NCI-H526 treated with DMSO at 0.1 percent for 48 hours (cell line): ENCODE data around the gene ADGRL3.
A peak's percentile ranks its signal among the peaks of the same experiment; 100 is the strongest.
"Not testable (repeated sequence)": the region's sequence is repeated elsewhere in the genome, so short reads cannot be mapped to it uniquely, and the experiment has no call there.

Source experiments
- DNase-seq: peaks from one replicate; lab custom pipeline; 2025; lab: John Stamatoyannopoulos, UW

ADGRL3 gene

DNA sequence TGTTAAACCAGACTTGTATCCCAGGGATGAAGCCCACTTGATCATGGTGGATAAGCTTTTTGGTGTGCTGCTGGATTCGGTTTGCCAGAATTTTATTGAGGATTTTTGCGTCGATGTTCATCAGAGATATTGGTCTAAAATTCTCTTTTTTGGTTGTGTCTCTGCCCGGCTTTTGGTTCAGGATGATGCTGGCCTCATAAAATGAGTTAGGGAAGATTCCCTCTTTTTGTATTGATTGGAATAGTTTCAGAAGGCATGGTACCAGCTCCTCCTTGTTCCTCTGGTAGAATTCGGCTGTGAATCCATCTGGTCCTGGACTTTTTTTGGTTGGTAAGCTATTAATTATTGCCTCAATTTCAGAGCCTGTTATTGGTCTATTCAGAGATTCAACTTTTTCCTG, 556.8 kb downstream of the ADGRL3 start:
- not testable (repeated sequence) for DNase-seq

- not testable (repeated sequence) for DNase-seq
Observed at GRCh38 chr4:61757983-61758382, 557.9 kb downstream of the ADGRL3 start.

DNA sequence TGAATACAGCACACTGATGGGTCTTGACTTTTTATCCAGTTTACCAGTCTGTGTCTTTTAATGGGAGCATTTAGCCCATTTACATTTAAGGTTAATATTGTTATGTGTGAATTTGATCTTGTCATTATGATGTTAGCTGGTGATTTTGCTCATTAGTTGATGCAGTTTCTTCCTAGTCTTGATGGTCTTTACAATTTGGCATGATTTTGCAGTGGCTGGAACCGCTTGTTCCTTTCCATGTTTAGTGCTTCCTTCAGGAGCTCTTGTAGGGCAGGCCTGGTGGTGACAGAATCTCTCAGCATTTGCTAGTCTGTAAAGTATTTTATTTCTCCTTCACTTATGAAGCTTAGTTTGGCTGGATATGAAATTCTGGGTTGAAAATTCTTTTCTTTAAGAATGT, 558.5 kb downstream of the ADGRL3 start:
- DNase-seq: not testable (repeated sequence)

GRCh38 chr4:61759245-61759644, 559.1 kb downstream of the ADGRL3 start:
- not testable (repeated sequence) for DNase-seq

DNA sequence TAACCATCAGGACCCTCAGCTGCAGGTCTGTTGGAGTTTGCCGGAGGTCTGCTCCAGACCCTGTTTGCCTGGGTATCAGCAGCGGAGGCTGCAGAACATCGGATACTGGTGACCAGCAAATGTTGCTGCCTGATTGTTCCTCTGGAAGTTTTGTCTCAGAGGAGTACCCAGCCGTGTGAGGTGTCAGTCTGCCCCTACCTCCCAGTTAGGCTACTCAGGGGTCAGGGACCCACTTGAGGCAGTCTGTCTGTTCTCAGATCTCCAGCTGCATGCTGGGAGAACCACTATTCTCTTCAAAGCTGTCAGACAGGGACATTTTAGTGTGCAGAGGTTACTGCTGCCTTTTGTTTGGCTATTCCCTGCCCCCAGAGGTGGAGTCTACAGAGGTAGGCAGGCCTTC, 559.8 kb downstream of the ADGRL3 start:
- not testable (repeated sequence) for DNase-seq

DNA sequence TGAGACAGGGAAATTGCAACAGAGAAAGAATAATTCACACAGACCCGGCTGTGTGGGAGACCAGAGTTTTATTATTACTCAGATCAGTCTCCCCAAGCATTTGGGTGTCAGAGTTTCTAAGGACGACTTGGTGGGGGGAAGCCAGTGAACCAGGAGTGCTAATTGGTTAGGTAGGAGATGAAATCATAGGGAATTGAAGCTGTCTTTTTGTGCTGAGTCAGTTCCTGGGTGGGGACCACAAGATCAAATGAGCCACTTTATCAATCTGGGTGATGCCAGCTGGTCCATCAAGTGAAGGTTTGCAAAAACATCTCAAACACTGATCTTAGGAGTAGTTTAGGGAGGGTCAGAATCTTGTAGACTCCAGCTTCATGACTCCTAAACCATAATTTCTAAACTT, 560.7 kb downstream of the ADGRL3 start:
- DNase-seq: no peak

GRCh38 chr4:61762722-61763627, 562.8 kb downstream of the ADGRL3 start:
- no peak for DNase-seq

GRCh38 chr4:61763682-61764081, 563.6 kb downstream of the ADGRL3 start:
- DNase-seq: no peak

DNA sequence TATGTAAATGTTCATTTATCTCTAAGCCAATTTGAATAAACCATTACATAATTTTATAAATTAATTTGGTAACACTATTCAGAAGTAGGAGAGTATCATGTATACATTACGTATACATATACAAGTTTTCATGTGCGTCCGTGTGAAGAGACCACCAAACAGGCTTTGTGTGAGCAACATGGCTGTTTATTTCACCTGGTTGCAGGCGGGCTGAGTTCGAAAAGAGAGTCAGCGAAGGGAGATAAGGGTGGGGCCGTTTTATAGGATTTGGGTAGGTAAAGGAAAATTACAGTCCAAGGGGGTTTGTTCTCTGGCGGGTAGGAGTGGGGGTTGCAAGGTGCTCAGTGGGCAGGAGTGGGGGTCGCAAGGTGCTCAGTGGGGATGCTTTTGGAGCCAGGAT, 564.0 kb downstream of the ADGRL3 start:
- DNase-seq: not testable (repeated sequence)

- DNase-seq: not testable (repeated sequence)
Observed at GRCh38 chr4:61769444-61770167, 569.5 kb downstream of the ADGRL3 start.

DNA sequence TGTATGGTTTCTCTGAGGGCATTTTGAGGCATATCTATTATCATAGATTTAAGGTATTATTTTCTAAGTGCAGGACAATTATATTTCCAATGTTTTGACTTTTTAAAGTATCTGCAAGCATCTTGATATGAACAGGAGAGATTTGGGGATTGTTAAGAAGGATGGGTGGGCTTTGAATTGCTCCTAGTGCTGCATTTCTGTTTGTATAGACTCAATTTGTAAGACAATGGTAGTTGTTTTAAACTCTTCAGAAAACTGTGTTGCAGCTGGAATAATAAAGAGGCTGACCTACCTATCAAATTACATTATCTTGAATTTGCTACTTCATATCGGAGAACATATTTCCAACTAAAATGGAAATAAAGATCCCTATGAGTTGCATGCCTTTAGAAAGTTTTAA, 570.3 kb downstream of the ADGRL3 start:
- DNase-seq: no peak

- DNase-seq: no peak
Observed at GRCh38 chr4:61771056-61771455, 570.9 kb downstream of the ADGRL3 start.

GRCh38 chr4:61772126-61772525, 572.0 kb downstream of the ADGRL3 start:
- no peak for DNase-seq

DNA sequence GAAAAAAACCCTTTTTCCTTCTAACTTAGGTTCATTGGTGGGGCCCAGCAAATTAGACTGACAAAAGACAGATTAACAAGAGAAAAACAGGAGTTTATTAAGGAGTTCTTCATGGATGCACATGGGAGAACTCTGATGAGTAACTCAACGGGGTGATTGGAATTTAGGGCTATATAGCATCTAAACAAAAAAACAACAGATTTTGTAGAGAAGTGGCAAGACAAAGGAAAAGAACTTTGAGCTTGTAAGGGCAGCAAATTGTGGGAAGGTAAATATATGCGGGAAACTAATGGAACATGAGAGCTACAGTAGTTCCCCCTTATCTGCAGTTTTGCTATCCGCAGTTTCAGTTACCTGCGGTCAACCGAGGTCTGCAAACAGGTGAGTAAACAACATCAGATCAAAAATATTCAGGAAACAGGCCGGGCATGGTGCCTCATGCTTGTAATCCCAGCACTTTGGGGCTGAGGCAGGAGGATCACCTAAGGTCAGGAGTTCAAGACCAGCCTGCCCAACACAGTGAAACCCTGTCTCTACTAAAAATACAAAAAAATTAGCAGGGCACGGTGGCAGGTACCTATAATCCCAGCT, 573.6 kb downstream of the ADGRL3 start:
- DNase-seq: no peak

GRCh38 chr4:61782133-61782532, 582.0 kb downstream of the ADGRL3 start:
- DNase-seq: peak; percentile 8

GRCh38 chr4:61783050-61783449, 582.9 kb downstream of the ADGRL3 start:
- no peak for DNase-seq

GRCh38 chr4:61785761-61786160, 585.6 kb downstream of the ADGRL3 start:
- DNase-seq: no peak

DNA sequence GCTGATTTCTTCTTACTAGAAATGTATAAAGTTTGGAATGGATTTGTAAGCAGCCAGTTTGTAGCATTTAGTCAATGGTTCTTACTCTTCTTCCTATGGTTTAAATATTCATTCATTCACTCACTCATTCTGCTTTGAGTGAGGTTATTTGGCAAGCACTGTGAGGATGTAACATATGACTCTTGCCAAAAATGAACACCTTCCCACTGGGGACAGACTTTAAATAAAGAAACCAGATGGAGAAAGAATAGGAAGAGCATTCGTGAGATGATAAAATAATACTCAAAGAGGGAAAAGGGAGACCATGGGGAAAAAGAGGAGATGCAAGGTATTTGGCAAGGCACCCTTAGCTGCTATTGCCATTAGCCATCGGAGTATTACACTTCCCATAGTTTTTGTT, 586.1 kb downstream of the ADGRL3 start:
- DNase-seq: no peak

GRCh38 chr4:61795998-61796397, 595.9 kb downstream of the ADGRL3 start:
- DNase-seq: peak; percentile 67

GRCh38 chr4:61799794-61800193, 599.7 kb downstream of the ADGRL3 start:
- no peak for DNase-seq

DNA sequence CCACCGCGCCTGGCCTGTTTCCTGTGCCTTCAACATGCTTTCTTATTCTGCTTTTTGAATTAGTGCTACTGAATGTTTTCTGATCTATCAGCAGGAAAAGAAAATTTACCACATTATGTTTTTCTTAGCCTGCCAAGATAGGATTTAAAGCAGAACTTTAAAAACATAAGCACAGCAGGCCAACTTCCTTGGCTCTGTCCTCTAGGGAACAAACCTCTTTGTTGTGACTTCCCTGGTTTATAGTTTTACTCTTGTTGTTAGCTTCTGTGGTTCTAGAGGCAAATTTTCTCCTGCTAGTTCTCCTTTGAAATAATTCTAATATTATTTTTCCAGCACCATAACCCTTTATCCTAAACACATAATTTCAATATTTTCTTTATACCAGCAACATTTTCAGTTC, 605.1 kb downstream of the ADGRL3 start:
- no peak for DNase-seq

DNA sequence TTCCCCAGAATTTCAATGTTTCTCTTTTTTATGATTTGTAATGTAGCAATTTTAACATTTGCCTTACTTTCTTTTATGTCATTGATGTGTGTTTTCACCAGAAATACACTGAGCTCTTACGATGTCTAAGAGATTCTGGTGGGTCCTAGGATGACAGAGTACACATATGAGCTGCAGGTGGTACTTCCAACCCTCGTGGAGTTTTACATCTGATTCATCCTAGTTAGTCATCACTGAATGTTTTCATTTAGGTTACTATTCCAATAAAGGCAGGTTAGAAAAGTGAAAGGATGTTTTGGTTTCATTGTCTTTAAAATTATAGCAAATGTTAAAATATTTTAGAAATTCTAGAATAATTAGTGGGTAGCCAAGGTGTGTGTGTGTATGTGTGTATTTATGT, 605.9 kb downstream of the ADGRL3 start:
- DNase-seq: no peak

DNA sequence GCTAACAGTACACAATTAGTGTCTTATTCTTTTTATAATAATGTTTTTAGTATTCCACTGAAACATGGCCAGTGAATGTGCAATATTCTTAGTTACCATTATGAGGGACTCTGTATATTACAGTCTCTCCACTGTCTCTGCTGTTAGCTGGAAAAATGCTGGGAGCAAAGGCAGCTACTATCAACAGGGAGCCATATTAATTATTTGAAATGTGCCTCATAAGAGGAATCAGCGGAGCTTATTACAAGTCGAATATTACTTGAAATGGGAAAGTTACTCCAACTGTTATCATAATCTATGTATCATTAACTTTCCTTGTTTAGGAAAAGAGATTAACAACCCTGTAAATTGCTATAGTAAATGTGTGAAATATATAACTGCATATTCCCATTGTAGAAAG, 612.0 kb downstream of the ADGRL3 start:
- DNase-seq: no peak
